SU-DHL-6 (cell line): ENCODE data around the gene PBRM1.

ENCODE experiments used
- H2AFZ ChIP-seq: fragments of 200-600 bp; sonication (generic); 2 replicates; pipeline ENCODE4 v1.6.1; 2014; ENCODE audit warnings: low read depth, mild to moderate bottlenecking, moderate library complexity, mixed read lengths, antibody characterized with exemption, low read length; ENCODE audit not compliant: severe bottlenecking
- H3F3A ChIP-seq: fragments of 200-600 bp; shearing (Covaris generic); 2 replicates; pipeline ENCODE4 v1.6.0; 2016; ENCODE audit warnings: antibody characterized with exemption, mild to moderate bottlenecking; ENCODE audit not compliant: insufficient read depth
- H3K27ac ChIP-seq: fragments of 200-600 bp; sonication (generic); 2 replicates; pipeline ENCODE4 v1.5.1; 2016; ENCODE audit warnings: low read depth, mild to moderate bottlenecking, low read length, moderate library complexity, mixed read lengths
- H3K27me3 ChIP-seq: fragments of 200-600 bp; sonication (generic), shearing (Covaris generic); 2 replicates; pipeline ENCODE4 v1.6.0; 2014; ENCODE audit warnings: mild to moderate bottlenecking, low read length
- H3K36me3 ChIP-seq: fragments of 200-600 bp; sonication (generic); 2 replicates; pipeline ENCODE4 v1.6.1; 2014; ENCODE audit warnings: mild to moderate bottlenecking, low read length, mixed read lengths
- H3K4me2 ChIP-seq: fragments of 300-600, 200-600 bp; shearing (Covaris generic), sonication (generic); 2 replicates; pipeline ENCODE4 v1.6.0; 2014; ENCODE audit warnings: low read length, low read depth, mild to moderate bottlenecking; ENCODE audit not compliant: poor library complexity, severe bottlenecking
- H3K4me3 ChIP-seq: fragments of 200-600 bp; sonication (generic); 2 replicates; pipeline ENCODE4 v1.5.1; 2014; ENCODE audit warnings: antibody characterized with exemption, low read length, mild to moderate bottlenecking, mixed read lengths; ENCODE audit not compliant: insufficient read depth, poor library complexity, severe bottlenecking
- H3K79me2 ChIP-seq: fragments of 200-600 bp; sonication (generic); 2 replicates; pipeline ENCODE4 v1.6.1; 2014; ENCODE audit warnings: mild to moderate bottlenecking, low read length, moderate library complexity; ENCODE audit not compliant: insufficient read depth
- H3K9ac ChIP-seq: fragments of 200-600 bp; sonication (generic); 2 replicates; pipeline ENCODE4 v1.7.0; 2014; ENCODE audit warnings: mild to moderate bottlenecking, low read length
- H3K9me2 ChIP-seq: fragments of 200-600 bp; sonication (generic); replicated peaks from 2 replicates; pipeline ENCODE4 v1.6.1; 2014; ENCODE audit warnings: low read length; ENCODE audit not compliant: insufficient read depth
- H3K9me3 ChIP-seq: fragments of 200-600 bp; sonication (generic); 2 replicates; pipeline ENCODE4 v1.6.1; 2014; ENCODE audit warnings: low read length, mixed read lengths; ENCODE audit not compliant: insufficient read depth
- H4K20me1 ChIP-seq: fragments of 200-600 bp; sonication (generic); 2 replicates; pipeline ENCODE4 v1.6.1; 2014; ENCODE audit warnings: low read depth, mild to moderate bottlenecking, antibody characterized with exemption, low read length, moderate library complexity, mixed read lengths
- EZH2phosphoT487 ChIP-seq: fragments of 200-600 bp; sonication (generic), shearing (Covaris generic); conservative IDR thresholded peaks from 2 replicates; pipeline ENCODE4 v1.6.1; 2018; ENCODE audit warnings: mild to moderate bottlenecking, antibody characterized with exemption, low read length, moderate library complexity, mixed read lengths
- TF ChIP-seq, protein P1 (sequence below): fragments of 200-600 bp; sonication (generic); IDR thresholded peaks from one replicate; pipeline ENCODE4 v1.5.1; 2017; ENCODE audit warnings: antibody characterized with exemption, mild to moderate bottlenecking, low read length, moderate library complexity; ENCODE audit not compliant: insufficient read depth, poor library complexity, severe bottlenecking

The PBRM1 gene

DNA sequence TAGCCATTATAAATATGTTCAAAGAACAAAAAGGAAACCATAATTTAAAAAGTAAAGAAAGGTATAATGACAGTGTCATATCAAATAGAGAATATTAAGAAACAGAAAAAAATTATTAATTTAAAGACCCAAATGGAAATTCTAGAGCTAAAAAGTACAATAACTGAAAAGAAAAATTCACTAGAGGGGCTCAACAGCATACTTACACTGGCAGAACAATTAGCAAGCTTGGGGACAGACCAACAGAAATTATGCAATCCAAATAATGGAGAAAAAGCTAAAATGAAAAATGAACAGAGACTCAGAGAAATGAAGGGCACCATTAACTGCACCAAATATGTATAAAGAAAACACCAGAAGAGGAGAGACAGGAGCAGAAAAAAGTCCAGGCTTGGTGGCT, 33.9 kb upstream of the PBRM1 start:
- Histone ChIP-seq H3K4me3 (no peak overlapping the region), H3F3A (no peaks in the 10 kb centered on the region), H4K20me1 (no peaks in the 10 kb centered on the region), H3K79me2 (no peaks in the 10 kb centered on the region), H3K27ac (no peak overlapping the region), H3K9ac (no peak overlapping the region), H3K9me3 (no peaks in the 10 kb centered on the region), H3K9me2 (no peaks in the 10 kb centered on the region), H2AFZ (no peak overlapping the region), H3K4me2 (no peak overlapping the region), H3K36me3 (no peaks in the 10 kb centered on the region), H3K27me3 (no peaks in the 10 kb centered on the region)
- TF ChIP-seq, protein P1, sequence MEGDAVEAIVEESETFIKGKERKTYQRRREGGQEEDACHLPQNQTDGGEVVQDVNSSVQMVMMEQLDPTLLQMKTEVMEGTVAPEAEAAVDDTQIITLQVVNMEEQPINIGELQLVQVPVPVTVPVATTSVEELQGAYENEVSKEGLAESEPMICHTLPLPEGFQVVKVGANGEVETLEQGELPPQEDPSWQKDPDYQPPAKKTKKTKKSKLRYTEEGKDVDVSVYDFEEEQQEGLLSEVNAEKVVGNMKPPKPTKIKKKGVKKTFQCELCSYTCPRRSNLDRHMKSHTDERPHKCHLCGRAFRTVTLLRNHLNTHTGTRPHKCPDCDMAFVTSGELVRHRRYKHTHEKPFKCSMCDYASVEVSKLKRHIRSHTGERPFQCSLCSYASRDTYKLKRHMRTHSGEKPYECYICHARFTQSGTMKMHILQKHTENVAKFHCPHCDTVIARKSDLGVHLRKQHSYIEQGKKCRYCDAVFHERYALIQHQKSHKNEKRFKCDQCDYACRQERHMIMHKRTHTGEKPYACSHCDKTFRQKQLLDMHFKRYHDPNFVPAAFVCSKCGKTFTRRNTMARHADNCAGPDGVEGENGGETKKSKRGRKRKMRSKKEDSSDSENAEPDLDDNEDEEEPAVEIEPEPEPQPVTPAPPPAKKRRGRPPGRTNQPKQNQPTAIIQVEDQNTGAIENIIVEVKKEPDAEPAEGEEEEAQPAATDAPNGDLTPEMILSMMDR: no peak
- no peak for TF ChIP-seq EZH2phosphoT487

DNA sequence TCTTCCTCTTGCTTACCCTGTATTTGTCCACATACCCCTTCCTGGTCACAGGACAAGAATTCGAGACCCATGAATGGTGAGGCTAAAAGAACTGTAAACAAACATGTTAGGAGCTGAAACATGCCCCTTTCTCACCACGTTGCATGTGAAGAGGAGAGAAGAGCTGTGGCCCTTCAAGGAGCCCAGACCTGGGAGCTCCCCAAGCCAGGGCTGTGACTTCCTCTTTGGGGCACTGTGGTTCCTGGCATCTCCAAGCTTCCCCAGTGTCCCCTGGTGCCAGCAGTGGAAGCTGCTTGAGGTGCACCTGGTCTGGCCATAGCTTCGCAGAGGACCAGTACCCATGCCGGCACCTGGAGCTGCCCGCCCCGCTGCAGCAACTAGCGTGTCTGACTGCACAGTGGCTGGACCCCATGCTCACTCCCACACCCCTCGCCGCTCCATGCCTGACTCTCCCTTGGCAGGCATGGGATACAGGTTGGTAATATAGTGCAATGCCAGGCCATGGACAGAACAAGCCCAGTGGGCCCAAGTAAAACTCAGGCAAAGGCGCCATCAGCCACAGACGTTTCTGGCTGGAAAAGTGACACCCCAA, 30.1 kb upstream of the PBRM1 start:
- TF ChIP-seq, protein P1: no peak
- no peak overlapping the region for H3K4me3 ChIP-seq
- H3K27me3 ChIP-seq: no peaks in the 10 kb centered on the region
- no peaks in the 10 kb centered on the region; the same call in 1 of the 2 replicates for H3K36me3 ChIP-seq
- no peak overlapping the region for H3K9ac ChIP-seq
- no peaks in the 10 kb centered on the region for H4K20me1 ChIP-seq
- no peak overlapping the region for H2AFZ ChIP-seq
- no peak overlapping the region for H3K27ac ChIP-seq
- no peaks in the 10 kb centered on the region for H3K9me2 ChIP-seq
- no peaks in the 10 kb centered on the region for H3K79me2 ChIP-seq
- H3F3A ChIP-seq: peaks cover 11% of the 10 kb centered on the region
- no peaks in the 10 kb centered on the region for H3K9me3 ChIP-seq
- H3K4me2 ChIP-seq: no peak overlapping the region

DNA sequence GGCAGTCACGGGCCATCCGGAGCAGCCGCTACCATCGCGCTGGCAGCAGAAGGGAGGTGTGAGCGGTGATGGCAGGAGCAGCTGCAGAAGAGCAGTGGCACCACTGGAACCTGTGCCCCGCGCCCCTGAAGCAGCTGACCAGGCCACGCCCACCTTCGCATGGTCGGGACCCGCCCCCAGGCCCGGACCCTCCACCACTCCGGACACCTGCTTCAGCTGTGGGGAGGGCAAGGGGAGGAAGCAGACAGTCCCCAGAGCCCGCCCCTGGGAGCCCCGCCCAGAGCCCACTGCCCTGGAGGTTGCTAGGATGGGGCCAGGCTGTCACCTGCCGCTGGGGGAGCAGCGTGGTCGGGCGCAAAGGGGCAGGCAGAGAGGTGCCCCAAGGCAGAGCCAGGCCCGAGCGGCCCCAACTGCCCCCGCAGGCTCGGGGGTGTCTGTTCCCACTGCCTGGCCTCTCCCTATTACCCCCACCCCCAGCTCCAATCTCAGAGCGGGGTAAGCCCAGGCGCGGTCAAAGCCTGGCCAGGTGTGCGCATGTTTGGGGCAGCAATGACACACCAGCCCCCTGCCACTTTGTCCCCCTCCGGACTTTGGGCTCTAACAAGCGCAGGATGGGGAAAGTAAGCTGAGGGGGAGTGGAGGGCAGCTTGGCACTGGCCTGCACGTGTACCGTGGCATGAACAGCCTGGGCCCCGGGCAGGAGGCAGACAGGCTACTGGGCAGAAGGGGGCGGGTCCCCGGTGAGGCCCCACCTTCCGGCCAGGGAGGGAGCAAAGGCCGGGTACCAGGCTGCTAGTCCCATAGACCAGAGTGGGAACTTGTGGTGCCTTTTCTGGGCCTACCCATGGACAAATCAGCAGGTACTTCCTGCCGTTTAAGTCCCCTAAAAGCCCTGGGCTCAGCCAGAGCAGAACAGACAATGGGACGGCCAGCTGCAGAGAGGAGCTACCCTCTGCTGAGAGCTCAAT, 28.9 kb upstream of the PBRM1 start:
- Histone ChIP-seq H3K9ac (no peak overlapping the region), H3K36me3 (no peaks in the 10 kb centered on the region; the same call in 1 of the 2 replicates), H3K79me2 (no peaks in the 10 kb centered on the region), H3K27ac (no peak overlapping the region), H3K4me2 (no peak overlapping the region), H3K4me3 (no peak overlapping the region), H4K20me1 (no peaks in the 10 kb centered on the region), H3K9me2 (no peaks in the 10 kb centered on the region), H3K27me3 (no peaks in the 10 kb centered on the region), H2AFZ (no peak overlapping the region), H3F3A (peaks cover 20% of the 10 kb centered on the region), H3K9me3 (no peaks in the 10 kb centered on the region)
- TF ChIP-seq, protein P1: no peak
- TF ChIP-seq EZH2phosphoT487: no peak
